ENCODE results near the gene CILP2.

Gene CILP2

DNA sequence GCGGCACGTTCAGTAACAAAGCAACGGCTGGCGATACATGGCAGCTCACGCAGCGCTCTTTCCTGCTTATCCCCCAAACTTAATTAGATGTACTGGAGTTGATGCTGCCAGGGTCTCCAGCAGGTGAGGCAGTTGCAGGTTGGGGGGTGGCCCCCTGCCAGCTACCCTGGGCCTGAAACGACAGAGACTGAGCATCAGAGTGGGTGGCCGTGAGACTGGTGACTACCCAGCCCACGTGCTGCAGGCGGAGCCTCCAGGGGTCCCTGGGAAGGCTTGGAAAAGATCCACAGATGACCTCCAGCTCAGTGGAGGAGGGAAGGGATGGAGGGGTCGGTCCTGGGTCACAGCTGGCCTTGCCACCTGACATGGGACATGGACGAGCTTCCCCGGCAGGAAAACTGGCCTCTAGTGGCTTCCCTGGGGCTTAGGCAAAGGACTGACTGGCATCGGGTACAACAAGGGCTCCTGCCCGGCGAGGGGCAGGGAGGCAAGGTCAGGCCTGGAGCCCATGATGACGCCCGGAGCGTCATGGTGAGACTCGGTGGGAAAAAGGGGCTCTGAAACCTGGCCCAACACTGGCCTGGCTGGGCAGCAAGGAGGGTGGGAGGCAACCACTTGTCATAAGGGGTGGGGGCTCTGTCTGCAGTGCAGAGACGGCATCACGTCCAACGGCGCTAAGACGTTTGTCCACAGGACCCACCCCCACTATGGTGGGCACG is 24.0 kb downstream of the CILP2 start:
- TF ChIP-seq, protein P1, sequence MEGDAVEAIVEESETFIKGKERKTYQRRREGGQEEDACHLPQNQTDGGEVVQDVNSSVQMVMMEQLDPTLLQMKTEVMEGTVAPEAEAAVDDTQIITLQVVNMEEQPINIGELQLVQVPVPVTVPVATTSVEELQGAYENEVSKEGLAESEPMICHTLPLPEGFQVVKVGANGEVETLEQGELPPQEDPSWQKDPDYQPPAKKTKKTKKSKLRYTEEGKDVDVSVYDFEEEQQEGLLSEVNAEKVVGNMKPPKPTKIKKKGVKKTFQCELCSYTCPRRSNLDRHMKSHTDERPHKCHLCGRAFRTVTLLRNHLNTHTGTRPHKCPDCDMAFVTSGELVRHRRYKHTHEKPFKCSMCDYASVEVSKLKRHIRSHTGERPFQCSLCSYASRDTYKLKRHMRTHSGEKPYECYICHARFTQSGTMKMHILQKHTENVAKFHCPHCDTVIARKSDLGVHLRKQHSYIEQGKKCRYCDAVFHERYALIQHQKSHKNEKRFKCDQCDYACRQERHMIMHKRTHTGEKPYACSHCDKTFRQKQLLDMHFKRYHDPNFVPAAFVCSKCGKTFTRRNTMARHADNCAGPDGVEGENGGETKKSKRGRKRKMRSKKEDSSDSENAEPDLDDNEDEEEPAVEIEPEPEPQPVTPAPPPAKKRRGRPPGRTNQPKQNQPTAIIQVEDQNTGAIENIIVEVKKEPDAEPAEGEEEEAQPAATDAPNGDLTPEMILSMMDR (IDR thresholded peaks at IDR 0.05): no peak
- TF ChIP-seq ZFX (IDR thresholded peaks at IDR 0.05; ENCODE audit: borderline replicate concordance): no peak
- no peak overlapping the region for H3K27ac ChIP-seq

DNA sequence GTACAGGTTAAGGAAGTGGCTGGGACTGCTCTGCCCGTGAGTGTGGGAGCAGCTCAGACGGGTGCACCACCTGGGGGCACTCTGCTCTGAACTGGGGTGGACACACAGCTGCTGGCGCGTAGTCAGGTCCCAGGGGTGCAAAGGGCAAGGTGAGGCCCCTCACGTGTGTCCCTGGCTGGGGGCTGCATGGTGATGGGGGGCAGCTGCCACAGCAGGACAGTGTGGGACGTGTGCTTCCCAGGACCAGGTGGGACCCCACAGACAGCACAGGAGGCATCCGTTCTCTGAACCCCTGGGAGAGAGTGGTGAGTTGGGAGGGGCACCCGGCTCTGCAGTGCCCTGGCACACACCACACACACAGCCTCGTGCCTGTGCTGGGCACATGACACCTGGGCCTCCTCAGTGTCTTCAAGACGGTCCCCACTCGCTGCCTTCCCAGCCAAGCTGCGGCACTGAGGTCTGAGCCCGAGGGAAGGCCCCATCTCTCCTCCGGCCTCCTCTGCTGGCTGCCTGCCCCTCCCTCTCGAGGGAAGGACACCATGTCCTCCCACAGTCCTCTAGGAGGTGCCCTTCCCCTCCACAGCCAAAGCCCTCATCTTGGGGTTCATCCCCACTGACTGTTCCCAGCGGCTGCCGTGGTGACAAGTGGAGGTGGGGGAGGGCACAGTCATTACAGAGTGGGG is 24.7 kb downstream of the CILP2 start:
- no peak for TF ChIP-seq ZFX (IDR thresholded peaks at IDR 0.05; ENCODE audit: borderline replicate concordance)
- no peak overlapping the region for H3K27ac ChIP-seq

DNA sequence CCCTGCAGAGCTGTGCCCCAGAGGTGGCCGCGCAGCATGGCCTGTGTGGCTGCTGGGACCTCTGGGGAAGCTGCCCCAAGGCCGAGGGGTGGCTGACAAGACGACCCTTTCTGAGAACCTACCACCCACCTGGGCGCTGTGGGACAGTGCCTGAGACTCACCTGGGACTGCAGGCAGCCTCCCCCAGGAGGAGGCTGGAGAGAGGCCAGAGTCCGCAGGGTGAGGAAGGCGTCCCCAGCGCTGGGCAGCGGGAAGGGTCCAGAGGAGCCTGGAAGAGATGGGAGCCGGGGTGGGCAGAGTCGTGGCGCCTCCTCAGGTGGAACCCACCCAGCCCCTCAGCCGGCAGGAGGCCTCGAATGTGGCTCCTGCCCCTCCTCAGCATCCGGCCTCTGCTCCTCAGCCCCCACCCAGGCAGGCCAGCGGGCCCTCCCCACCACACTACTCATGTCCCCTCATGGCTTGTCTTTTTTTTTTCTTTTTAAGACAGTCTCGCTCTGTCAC is 25.3 kb downstream of the CILP2 start:
- TF ChIP-seq, protein P1 (IDR thresholded peaks at IDR 0.05): no peak
- no peak for TF ChIP-seq ZFX (IDR thresholded peaks at IDR 0.05; ENCODE audit: borderline replicate concordance)

DNA sequence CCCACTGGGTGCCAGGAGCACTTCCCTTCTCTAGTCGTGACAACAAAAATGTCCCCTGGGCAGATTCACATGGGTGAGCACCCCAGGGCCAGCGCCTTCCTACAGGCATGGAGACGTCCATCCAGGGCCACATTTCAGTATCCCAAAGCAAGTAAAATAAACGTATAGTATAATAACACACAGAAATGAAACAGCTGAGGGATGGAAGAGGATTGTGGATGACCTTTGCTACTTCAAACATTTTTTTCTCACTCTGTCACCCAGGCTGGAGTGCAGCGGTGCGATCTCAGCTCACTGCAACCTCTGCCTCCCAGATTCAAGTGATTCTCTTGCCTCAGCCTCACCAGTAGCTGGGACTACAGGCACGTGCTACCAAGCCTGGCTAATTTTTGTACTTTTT is 28.2 kb downstream of the CILP2 start:
- TF ChIP-seq, protein P1 (IDR thresholded peaks at IDR 0.05): no peak
- TF ChIP-seq ZFX (IDR thresholded peaks at IDR 0.05; ENCODE audit: borderline replicate concordance): no peak

More for the DNA sequence above, 25.3 kb downstream of the CILP2 start:
- no peak overlapping the region for H3K27ac ChIP-seq

DNA sequence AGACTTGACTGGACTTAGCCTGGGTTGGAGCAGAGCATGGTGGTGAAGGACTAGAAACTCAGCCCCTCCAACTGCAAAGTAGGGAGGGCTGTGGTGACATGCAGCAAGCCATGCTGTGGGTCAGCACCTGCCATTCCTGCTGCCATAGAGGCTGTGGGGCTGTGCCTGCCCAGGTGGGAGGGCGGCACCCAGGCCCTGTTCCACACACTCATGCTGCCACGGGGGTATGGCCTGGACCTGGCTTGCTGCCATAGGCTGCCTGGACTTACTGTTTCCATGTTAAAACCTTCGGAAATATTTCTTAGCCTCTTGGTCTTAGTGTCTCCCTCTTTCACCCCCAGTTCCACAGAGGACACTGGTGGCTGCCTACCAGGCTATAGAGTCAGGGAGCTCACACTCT is 29.3 kb downstream of the CILP2 start:
- H3K27ac ChIP-seq: no peak overlapping the region
- TF ChIP-seq ZFX (IDR thresholded peaks at IDR 0.05; ENCODE audit: borderline replicate concordance): no peak
- TF ChIP-seq, protein P1 (IDR thresholded peaks at IDR 0.05): no peak

More for the DNA sequence above, 28.2 kb downstream of the CILP2 start:
- no peak overlapping the region for H3K27ac ChIP-seq

DNA sequence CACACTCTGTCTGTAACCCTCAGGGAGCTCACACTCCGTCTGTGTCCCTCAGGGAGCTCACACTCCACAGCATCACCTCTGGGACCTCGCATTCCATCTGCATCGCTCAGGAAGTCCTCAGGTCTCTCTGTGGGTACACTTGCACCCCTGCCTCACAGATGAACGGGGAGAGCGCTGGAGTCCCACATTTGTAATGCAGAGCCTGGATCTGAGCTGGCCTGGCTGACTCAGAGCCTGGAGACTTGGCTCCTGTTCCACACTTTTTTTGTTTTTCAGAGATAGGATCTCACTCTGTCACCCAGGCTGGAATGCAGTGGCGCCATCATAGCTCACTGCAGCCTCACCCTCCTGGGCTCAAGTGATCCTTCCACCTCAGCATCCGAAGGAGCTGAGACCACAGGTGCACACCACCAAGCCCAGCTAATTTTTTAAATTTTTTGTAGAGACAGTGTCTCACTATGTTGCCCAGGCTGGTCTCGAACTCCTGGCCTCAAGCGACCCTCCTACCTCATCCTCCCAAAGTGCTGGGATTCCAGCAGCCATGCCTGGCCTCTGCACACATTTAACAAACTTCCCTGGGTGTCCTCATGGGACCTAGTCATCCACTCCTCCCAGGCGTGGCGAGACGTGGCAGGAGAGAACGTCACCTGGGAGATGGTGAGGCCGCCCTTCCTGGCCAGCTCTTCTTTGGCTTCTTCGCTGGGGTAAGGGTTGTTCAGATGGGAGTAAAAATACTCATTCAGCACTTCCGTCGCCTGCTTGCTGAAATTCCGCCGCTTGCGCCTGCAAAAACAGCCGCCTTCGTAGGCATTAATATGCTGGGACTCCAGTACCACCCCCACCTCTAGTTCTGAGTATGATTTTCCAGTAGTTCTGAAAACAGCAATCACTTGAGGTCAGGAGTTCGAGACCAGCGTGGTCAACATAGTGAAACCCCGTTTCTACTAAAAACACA is 31.0 kb downstream of the CILP2 start:
- TF ChIP-seq ZFX (IDR thresholded peaks at IDR 0.05; ENCODE audit: borderline replicate concordance): no peak
- TF ChIP-seq, protein P1 (IDR thresholded peaks at IDR 0.05): no peak
- no peak overlapping the region for H3K27ac ChIP-seq

DNA sequence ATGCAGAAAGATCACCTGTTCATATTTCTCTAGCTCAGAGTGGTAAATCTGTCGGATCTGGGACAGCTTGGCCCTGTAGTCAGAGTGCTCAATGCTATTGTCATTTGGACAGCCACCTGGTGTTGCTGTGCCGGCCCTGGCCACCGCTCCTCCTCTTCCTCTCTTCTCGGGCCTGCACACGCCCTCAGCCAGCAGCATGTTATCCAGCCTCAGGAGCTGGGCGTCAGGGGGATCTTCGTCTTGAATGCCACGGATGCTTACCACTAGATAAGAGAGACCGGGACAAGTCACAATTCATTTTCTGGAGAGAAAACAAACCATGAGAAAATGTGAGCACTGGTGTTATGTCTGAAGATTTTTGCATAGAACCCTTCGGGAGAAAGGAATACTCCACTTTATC is 32.5 kb downstream of the CILP2 start:
- H3K27ac ChIP-seq: no peak overlapping the region
- no peak for TF ChIP-seq ZFX (IDR thresholded peaks at IDR 0.05; ENCODE audit: borderline replicate concordance)
- TF ChIP-seq, protein P1 (IDR thresholded peaks at IDR 0.05): no peak

All from 22Rv1 (cell line).